SKM-1 (cell line): ENCODE data around the gene FFAR2.
A peak's percentile ranks its signal among the peaks of the same experiment; 100 is the strongest.

Source experiments
- DNase-seq: peaks from one replicate; lab custom pipeline; 2025; ENCODE audit not compliant: unreplicated experiment; lab: John Stamatoyannopoulos, UW

FFAR2 gene

GRCh38 chr19:35484252-35485036 lies 36.4 kb downstream of the FFAR2 start:
- no peak for DNase-seq

DNA sequence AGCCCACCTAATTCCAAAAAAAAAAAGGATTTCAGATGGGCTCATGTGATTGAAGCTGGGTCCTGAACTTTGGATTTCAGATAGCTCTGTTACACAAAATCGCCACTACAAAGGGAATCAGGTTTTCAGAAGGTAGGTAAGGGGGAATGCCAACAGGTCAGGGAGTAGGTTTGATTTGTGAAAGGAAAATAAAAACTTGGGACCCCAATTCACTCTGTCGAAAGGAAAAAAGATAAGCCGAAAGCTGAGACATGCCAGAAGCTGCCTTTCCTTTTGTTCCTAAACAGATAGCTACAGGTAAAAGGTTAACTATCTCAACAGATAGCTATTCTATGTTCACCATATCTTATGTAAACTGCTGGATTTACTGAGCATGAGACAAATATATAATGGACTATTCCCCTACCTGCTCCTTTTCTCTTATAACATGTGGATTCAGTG lies 38.2 kb downstream of the FFAR2 start:
- no peak for DNase-seq

- DNase-seq = no peak
These were observed 39.7 kb downstream of the FFAR2 start for GRCh38 chr19:35487656-35488182.

DNA sequence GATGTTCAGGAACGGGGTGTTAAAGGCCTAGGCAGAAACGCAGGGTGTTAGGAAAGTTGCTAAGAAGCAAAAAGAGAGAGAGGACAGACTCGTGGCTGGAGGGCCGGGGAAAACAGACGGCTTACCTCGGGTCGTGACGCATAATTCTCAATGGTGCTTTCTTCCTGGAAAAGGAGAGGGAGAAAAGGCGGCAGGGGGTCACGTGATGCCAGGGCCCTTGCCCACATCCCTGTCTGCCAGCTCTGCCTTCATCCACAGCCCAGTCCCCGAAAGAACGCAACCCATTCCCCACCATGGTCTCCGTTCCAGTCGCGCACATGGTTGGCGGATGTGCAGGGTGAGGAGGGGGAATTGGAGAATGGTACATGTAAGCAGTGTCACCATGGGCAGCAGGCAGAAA lies 40.6 kb downstream of the FFAR2 start:
- DNase-seq = no peak

- no peak for DNase-seq
These were observed 42.3 kb downstream of the FFAR2 start, which contains the start of gene KRTDAP for GRCh38 chr19:35490364-35490763. KRTDAP (minus strand) TSS chr19:35490464; CDS start chr19:35490442, 22 bp downstream.

GRCh38 chr19:35491836-35492360 lies 43.8 kb downstream of the FFAR2 start:
- no peak for DNase-seq

DNA sequence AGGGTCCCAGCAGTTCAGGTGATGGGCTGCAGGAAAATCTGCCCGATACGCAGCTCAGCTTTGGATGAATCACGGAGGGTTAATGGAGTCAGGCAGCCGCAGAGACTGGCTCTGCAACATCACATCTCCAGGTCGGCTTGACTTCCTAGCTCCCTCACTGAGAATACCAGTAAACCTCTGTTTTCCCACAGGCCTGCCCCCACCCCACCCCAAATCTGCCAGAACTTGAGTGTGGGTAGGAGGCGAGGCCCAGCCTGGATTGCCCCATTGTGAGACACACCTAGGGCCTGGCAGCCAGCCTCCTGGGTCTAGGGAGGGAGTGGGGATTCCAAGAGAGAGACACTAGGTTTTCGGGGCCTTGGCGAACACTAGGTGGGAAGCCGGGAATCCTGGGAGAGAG lies 45.9 kb downstream of the FFAR2 start:
- DNase-seq = no peak

GRCh38 chr19:35495107-35496064 lies 47.3 kb downstream of the FFAR2 start:
- peak; percentile 38 for DNase-seq

- DNase-seq = no peak
These were observed 49.3 kb downstream of the FFAR2 start for GRCh38 chr19:35497406-35497805.

DNA sequence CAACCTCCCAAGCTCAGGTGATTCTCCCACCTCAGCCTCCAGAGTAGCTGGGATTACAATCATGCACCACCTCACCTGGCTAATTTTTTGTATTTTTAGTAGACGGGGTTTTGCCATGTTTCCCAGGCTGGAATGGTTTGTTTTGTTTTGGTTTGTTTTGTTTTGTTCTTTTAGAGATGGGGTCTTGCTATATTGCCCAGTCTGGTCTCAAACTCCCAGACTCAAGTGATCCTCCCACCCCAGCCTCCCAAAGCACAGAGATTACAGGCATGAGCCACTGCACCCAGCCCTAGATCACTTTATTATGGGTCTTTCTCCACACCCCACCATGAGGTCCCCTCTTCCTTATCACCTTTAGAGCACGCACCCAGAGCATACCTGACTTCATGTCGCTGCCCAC lies 50.2 kb downstream of the FFAR2 start:
- no peak for DNase-seq

GRCh38 chr19:35498984-35499527 lies 51.0 kb downstream of the FFAR2 start:
- no peak for DNase-seq

DNA sequence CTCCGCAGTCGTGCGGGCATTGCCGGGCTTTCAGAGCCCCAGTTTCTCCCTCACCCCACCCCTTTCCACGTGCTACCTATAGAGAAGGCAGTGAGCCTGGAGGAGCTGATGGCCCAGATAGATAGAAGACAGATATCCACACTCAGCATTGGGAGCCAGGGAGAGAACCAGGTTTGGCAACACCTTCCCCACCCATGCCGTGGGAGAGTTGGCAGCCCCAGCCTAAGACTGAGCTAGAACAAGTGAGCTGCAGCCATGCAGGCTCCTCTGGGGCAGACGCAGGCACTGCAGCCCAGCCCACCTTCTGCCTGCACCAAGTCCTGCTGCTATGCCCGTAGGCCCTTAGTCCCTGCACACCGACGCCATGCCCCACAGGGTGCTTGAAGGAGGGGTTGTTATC lies 52.6 kb downstream of the FFAR2 start:
- DNase-seq = no peak
